Left cardiac atrium (tissue), 4 donors: ENCODE results near the gene SLC7A7. TPM values are rescaled to one million over a fixed set of nuclear protein-coding genes. Genes with fewer than 3 reads are reported as not detected.
"Not testable (repeated sequence)": the region's sequence is repeated elsewhere in the genome, so short reads cannot be mapped to it uniquely, and the experiment has no call there.

ENCODE experiments used
- ATAC-seq, 2 donors: fragments of 200-7000 bp; cut with Tn5 transposase; one replicate each; pipeline ENCODE4 v1.9.1; 2020; ENCODE audit warnings: mild to moderate bottlenecking in 2 of 2, moderate library complexity in 2 of 2
- DNase-seq: peaks from one replicate; pipeline ENCODE4 v3.0.0-alpha.2; 2020
- intact Hi-C, 2 donors: fragments of 100-400 bp; cut with DNase I; formaldehyde crosslinking; loops; one replicate each; pipeline versions ENCODE4 v1.14.1 to v1.15.1; 2022 to 2023
- long read RNA-seq: library from polyadenylated mRNA; unstranded; transcript quantifications from one replicate; pipeline ENCODE4 v2.0.0, GENCODE V29; 2021
- total RNA-seq, 2 donors: library from RNA; stranded (reverse); fragmentation: NEBNext Ultra II Directional; extraction: Animal tissue kit (Norgen Biotek cat#: 25700); gene quantifications; one replicate each; pipeline ENCODE4 v1.2.1, GENCODE V29; 2021
- donor health status: DM: no; HTN: yes; CAD: no.
- donor health status: DM: no; HTN: yes; CAD: no; lungs with severe emphysema.
- donor health status: DM: yes; HTN: yes; CAD: no.
- donor health status: Dilated cardiomyopathy.

The SLC7A7 gene
- total RNA-seq = 10 to 100 TPM in 1 of 2 donors, 1 to 10 TPM in 1; 8.2 to 12.0 TPM
- long read RNA-seq, partial matches to known transcripts = 1 of 3 reads
- long read RNA-seq, other reads (novel, unspliced or antisense) = 1 of 3 reads

DNA sequence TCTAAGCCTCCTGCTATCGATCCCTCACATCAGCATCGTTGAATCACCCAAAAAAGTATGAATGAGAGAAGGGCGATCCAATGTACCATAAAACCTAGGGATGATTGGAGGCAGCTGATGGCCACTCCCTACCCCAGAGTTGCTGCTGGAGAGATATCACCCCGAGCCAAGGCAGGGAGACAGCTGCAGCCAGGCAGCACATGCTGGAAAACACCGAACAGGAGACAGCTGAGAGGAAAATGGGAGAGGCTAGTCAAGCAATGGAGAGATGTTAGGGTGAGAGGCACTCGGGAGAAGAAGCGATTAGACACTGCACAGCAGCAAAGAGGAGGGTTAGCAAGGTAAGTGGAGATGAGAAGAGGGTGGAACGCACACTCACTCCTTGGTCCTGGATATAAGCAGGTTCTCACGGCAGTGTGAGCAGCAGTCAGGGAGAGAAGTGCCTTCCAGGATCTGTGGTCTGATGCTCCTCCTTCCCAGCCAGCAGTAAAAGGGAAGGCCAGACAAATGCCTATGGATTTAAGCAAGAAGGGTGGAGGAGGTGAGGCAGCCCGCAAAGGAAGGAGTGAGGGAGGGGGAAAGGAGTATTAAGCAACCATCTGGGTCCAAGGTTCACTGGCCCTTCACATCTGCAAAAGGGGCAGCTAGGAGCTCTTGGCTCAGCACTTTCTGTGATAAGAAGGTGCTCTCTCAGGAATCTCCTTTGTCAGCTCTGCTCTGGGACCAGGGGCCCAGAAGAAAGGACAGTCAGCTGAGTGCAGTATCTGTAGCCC is at the start of gene SLC7A7:
Gene SLC7A7 (minus strand): TSS at position 495 of the 773 bp plus-strand sequence. CDS start 2,037 bp downstream, outside the sequence.
- ATAC-seq (peak in 1 of 2 donors; percentile 33), DNase-seq (no peak)
- intact Hi-C loops = loop anchor here (5.0 to 10.0 kb wide), 4 partner anchors 158 to 430 kb away; no protein-coding TSS in a partner anchor

DNA sequence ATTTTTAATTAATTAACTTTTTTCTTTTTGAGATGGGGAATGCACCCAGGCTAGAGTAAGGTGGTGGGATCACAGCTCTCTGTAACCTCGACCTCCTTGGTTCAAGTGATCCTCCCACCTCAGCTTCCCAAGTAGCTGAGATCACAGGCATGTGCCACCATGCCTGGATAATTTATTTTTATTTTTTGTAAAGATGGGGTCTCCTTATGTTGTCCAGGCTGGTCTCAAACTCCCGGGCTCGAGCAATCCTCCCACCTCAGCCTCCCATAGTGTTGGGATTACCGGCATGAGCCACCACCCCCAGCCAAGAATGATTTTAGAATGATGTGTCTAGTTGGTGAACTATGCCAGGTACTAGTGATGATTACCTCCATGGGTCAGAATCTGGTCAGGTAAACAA is 49.7 kb upstream of the SLC7A7 start:
- DNase-seq = no peak
- intact Hi-C loops = no loop called here

DNA sequence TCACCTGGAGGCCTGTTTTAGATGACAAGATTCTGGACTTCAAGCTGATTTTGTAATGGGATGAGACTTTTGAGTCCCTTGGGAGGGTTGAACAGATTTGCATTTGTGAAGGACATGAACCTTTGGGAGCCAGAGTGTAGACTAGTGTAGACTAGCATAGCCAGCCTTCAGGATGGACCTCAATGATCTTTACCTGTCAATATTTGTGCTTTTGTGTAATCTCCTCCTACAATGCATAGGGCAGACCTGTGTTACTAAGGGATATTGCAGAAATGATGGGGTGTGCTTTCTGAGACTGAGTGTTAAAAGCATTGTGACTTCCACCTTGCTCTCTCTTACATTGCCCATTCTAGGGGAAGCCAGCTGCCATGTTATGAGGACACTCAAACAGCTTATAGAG is 46.4 kb upstream of the SLC7A7 start:
- DNase-seq (no peak), ATAC-seq (no peak)
- intact Hi-C loops = no loop called here

More for the DNA sequence above, 49.7 kb upstream of the SLC7A7 start:
- no peak for ATAC-seq

DNA sequence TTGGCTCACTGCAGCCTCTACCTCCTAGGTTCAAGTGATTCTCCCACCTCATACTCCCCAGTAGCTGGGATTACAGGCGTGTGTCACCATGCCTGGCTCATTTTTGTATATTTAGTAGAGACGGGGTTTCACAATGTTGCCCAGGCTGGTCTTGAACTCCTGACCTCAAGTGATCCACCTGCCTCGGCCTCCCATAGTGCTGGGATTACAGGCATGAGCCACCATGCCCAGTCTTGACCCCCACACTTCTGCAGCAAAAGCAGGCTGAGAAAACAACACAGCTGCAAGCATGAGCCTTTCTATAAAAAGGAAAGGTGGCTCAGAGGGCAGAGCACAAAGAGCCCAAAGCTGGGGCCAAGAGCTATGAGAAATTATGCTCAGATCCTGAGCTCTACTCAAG is 45.1 kb upstream of the SLC7A7 start:
- ATAC-seq, DNase-seq, intact Hi-C loops: not testable (repeated sequence)

DNA sequence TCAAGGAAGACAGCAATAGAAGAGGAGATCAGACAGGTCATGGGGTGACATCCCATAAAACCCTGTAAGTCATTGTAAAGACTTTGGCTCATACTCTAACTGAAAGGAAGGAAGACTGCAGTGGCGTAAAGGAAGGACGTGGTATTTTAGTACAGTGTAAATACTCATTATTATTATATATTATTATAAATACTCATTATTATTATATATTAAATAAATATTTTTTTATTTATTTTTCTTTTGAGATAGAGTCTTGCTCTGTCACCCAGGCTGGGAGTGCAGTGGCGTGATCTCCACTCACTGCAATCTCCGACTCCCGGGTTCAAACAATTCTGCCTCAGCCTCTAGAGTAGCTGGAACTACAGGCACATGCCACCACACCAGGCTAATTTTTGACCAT is 41.2 kb upstream of the SLC7A7 start:
- ATAC-seq (no peak), DNase-seq (no peak)
- intact Hi-C loops = loop anchor here (5.0 to 10.0 kb wide), 3 partner anchors 34 to 302 kb away; no protein-coding TSS in a partner anchor

DNA sequence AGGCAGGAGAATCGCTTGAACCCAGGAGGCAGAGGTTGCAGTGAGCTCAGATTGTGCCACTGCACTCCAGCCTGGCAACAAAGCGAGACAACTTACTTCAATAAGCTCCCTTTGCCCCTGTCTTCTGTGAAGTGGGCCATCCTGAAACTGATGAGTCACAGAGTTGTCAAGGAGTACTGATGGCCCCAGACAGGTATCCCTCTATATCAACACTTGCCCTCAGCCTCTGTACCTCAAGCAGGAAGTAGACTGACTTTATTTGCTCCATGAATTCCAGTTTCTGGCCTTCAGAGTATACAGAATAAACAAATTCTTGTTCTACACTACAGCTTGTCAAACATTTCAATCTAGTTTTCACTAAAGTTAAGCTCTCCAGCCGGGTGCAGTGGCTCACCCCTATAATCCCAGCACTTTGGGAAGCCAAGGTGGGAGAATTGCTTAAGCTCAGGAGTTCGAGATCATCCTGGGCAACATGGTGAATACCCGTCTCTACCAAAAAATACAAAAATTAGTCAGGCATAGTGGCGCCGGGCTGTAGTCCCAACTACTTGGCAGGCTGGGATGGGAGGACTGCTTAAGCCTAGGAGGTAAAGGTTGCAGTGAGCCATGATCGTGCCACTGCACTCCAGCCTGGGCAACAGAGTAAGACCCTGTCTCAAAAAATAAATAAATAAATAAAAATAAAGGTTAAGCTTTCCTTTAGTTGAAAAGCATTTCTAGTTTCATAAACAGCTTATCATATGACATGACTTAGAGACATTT is 39.9 kb upstream of the SLC7A7 start:
- no peak for DNase-seq
- no peak for ATAC-seq
- intact Hi-C loops = loop anchor here (5.0 to 10.0 kb wide), 5 partner anchors 33 to 468 kb away; no protein-coding TSS in a partner anchor

DNA sequence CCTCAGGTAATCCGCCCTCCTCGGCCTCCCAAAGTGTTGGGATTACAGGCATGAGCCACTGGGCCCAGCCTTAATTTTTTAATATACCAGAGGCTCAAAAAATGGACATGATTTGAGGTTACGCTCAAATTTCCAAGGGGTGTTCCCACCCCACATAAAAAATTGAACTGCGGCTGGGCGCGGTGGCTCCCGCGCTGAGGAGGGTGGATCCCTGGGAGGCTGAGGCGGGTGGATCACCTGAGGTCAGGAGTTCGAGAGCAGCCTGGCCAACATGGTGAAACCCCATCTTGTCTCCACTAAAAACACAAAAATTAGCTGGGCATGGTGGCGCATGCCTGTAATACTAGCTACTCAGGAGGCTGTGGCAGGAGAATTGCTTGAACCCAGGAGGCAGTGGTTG is 39.1 kb upstream of the SLC7A7 start:
- ATAC-seq, DNase-seq: not testable (repeated sequence)
- intact Hi-C loops = loop anchor here (5.0 to 10.0 kb wide), 4 partner anchors 199 to 467 kb away; no protein-coding TSS in a partner anchor

DNA sequence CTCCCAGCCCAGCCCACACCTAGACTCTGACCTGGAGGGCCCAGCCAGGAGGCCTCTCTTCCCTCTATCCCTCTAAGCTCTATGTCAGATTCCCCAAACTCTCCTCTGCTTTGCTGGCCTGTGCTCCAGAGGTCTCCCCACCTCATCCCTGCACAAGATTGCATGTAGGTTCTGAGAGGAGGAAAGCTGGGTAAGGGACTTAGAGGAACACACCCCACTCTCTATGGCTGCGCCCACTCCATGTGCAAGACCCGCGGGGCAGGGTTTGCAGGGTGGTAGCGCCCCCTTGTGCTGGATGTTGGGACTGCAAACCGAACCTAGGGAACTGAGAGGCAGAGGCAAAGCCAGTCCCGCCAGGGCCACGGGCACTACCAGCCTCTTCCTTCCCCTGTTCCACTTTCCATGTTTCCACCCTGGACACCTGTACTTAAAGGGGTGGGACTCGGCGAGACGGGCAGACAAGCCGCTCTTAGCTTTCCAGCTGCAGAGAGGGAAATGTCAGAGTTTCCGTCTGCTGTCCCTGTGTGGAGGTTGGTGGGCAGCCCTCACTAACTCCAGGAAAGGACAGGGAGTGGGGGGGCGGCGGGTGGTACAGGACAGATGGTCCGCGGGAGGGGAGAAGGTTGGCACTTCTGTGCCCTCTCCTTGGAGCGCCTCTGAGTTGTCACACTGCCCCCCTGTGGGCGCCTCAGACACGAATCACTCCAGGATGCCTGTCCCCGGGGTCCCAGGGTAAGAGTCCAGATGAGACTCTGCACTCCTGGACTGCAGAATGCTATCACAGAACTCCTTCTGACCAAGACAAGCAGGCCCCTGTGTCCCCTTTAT is 37.9 kb upstream of the SLC7A7 start:
- ATAC-seq = peak; percentile 50 to 56
- intact Hi-C loops = loop anchor here (1.0 to 10.0 kb wide), 5 partner anchors 31 to 466 kb away; no protein-coding TSS in a partner anchor
- peak; percentile 89 for DNase-seq

DNA sequence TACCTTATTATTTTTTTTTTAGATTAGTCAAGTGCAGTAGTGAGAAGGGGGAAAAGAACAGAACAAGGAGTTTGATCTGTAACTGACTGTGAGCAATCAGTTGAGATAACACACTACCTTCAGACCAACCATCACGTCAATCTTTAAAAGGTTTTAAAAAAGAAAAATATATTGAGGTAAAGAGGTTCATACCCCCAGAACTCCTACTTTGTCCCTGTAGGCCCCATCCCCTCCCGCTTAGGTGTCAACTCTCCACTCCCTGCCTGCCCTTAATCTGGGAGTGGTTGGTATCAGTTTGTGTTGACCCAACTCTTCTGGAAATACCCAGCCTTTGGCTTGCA is 37.3 kb upstream of the SLC7A7 start:
- DNase-seq = no peak
- intact Hi-C loops = loop anchor here (5.0 to 10.0 kb wide), 4 partner anchors 198 to 465 kb away; no protein-coding TSS in a partner anchor
- no peak for ATAC-seq

DNA sequence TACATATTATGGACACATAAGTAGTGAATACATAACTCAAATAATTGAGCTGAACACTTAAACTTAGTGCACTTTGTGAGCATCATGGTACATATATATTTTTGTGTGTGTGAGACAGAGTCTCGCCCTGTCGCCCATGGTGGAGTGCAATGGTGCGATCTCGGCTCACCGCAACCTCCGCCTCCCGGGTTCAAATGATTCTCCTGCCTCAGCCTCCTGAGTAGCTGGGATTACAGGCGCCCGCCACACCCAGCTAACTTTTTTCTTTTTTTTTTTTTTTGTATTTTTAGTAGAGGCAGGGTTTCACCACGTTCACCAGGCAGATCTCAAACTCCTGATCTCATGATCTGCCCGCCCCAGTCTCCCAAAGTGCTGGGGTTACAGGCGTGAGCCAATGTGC is 36.9 kb upstream of the SLC7A7 start:
- DNase-seq, ATAC-seq: not testable (repeated sequence)
- intact Hi-C loops = loop anchor here (5.0 to 10.0 kb wide), 4 partner anchors 197 to 465 kb away; no protein-coding TSS in a partner anchor

DNA sequence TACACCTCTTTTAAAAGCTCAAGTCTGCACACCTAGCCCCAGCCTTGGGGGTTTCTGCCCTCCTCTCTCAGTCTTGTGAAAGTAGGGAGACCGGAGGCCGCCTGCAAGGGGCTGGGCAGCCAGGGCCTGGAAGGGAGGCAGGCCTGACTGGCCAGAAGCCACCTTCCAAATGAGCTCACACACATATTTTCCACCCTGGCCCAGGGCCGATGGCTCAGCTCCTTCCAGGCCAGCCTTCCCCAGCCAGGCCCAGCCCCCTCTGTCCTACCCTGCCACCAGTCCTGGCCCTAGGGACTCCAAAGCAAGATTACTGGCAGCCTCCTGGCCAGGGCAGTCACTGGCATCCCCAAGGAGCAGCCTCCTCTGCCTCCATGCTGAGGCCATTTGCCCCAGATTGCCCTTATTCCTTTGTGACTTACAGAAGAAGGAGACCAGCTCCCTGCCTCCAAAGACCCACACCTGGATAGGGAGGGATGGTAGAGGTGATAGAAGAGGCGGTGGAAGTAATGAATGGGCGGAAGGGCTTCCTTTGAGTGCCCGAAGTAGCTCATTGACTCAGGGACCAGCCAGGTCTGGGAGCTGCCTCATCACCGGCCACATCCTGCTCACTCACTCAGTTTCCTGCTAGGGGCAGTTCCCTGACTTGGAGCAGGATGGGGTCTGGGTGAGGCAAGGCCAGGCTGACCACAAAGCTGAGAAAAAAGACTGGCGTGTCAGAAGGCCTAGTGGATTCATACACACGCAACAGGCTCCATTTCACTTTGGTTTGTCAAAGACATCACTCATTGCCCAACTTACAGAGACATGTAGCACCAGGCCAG is 35.9 kb upstream of the SLC7A7 start:
- DNase-seq = peak; percentile 95
- peak; percentile 71 to 80 for ATAC-seq
- intact Hi-C loops = loop anchor here (5.0 to 10.0 kb wide), 4 partner anchors 196 to 464 kb away; no protein-coding TSS in a partner anchor

DNA sequence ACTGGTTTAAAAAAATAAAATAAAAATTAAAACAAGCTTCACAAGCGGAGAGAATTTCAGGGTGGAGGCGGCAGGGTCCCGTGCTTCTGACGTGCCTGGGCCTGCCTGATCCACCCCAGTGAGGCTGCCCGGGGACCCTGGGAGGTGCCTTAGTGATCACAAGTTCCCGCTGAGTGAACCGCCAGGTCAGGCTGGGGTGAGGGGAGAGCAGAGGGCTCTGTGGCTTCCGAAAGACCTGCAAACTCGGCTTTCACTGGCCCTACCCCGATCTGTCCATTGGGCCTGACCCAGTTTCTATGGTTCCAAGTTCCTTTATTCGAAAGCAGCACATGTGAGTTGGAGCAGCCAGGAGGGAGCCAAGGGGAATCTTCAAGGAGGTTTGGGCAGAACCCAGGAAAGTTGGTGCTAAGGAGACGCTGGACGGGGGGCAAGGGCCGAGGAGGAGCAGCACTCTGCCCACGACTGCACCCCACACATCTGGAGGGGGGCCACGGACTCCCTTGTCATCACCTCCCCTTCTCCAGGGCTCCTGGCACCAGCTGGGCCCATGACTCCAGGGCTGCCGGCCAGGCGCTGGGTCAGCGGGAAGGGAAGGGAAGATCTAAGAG is 34.1 kb upstream of the SLC7A7 start:
- intact Hi-C loops = no loop called here
- DNase-seq (peak; percentile 71), ATAC-seq (peak; percentile 13 to 44)

DNA sequence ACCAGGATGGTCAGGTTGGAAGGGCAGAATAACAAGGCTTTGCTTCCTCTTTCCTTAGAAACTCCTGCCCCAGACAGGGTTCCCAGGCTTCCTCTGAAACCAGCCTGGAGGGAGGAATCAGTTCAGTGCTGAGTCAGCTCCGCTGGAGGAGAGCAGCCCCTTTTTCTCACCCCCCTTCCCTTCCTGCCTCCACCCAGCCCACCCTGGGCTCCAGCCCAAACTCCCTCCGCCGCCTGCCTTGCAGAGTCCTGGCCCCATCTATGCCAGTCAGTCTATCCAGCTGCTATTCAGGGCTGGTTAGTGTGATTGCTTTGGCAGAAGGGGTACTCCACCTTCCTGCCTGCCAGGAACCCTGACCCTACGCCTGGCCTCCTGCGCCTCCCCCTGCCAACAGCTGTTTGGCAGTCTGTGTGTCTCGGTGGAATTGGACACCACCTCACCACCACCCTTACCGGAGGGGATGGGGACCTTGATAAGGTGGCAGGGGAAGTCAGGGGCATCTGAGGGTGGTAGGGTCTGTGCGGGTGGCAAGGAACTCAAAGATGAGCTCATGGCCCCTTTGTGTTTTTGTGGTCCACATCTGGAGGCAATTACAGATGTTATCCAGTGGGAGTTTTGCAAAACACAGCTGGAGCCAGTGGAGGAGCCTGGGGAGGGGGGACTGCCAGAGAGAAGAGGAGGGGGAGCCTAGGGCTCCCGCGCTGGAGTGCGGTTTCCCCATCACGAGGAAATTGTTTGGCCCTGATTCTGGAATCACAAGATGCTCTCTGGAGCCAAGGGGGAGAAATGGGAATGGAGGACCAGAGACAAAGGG is 33.3 kb upstream of the SLC7A7 start:
- DNase-seq (peak; percentile 82), ATAC-seq (peak; percentile 48 to 73)
- intact Hi-C loops = no loop called here

DNA sequence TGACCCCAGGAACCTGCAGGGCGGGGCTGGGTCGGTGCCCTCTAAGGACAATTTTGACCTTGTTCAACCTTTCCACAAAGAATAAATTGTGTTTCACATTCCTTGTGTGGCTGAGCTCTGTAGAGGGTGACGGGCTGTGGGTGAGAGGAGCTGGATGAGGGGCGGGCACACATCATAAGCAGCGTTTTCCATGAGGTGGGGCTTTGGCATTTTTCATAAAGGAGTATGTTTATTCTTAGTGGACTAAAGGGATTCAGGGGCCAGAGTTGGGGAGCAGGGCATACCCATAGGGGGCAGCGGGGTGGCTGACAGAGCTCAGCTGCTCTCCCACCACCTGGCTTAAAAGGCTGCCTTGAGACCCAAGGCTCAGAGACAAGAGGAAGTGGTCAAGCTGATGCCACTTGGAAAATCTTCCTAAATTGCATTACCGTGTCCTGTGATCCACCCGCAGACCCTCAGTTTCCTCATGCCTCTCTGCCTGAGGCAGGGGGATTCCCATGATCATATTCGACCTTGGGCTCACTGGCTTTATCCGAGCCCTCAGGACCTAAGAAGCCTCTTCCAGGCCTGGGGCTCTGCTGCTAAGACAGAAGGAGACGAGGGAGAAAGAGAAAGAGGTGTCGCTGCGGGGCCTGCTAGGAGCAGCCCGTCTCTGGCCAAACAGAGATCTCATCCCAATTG is 32.6 kb upstream of the SLC7A7 start:
- intact Hi-C loops = no loop called here
- DNase-seq (no peak), ATAC-seq (no peak)

DNA sequence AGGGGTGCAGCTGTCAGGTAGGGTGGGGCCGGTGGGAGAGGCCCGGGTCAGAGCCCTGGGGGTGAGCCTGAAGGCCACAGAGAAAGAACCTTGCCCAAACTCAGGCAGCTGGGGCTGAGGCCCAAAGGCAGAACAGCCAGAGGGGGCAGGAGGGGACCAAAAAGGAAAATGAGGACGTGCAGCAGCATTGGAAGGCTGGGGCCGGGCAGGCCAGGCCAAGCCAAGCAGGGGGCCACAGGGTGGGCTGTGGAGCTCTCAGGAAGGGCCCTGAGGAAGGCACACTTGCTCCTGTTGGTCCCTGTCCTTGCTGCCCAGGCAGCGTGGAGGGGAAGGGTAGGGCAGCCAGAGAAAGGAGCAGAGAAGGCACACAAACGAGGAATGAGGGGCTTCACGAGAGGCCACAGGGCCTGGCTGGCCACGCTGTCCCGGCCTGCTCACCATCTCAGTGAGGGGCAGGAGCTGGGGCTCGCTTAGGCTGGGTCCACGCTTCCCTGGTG is 31.6 kb upstream of the SLC7A7 start:
- ATAC-seq (no peak), DNase-seq (no peak)
- intact Hi-C loops = no loop called here
